CD4-positive, alpha-beta T cell treated with Interleukin-12 subunit alpha and Interleukin-12 subunit beta, for 1 hour (primary cell): ENCODE measurements around the gene OSGIN1.

Experiments used
- DNase-seq: peaks from one replicate; pipeline ENCODE4 v3.0.0-alpha.2; 2020

OSGIN1 gene

GRCh38 chr16:83958846-83959565 lies 6.0 kb downstream of the OSGIN1 start:
- DNase-seq, result no peak

DNA sequence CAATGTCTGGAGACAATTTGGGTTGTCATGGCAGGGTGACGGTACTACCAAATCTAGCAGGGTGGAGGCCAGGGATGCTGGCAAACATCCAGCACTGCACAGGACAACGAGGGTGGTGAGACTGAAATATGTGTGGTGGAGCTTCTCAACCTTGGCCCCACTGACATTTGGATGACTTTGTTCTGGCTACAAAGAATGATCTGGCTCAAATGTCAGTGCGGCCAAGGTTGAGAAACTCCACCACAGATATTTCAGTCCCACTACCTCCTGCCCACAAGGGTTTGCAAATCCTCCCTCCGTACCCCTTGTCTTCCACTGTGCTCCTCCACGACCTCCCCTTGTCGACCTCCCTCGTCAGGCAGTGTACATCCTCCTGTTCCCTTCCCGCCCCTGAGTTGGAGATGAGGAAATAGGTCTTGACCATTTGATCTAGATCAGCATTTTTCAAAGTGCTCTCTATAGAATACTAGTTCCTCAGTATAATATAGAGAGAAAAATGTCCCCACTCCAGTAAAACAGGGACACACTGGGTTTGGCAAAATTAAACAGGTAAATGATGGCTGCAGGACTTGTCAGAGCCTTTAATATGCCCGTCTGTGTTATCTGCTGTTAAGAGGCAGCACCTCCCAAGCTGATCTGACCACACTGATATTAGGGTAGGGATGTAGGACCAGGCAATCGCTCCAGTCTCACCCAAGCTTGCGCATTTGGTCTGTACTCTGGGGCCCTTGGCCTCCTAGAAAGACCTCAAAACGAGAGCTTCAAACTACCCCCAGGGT lies 6.8 kb downstream of the OSGIN1 start:
- DNase-seq, result no peak

- DNase-seq, result no peak
Observed at GRCh38 chr16:83960521-83961249, 7.6 kb downstream of the OSGIN1 start.

DNA sequence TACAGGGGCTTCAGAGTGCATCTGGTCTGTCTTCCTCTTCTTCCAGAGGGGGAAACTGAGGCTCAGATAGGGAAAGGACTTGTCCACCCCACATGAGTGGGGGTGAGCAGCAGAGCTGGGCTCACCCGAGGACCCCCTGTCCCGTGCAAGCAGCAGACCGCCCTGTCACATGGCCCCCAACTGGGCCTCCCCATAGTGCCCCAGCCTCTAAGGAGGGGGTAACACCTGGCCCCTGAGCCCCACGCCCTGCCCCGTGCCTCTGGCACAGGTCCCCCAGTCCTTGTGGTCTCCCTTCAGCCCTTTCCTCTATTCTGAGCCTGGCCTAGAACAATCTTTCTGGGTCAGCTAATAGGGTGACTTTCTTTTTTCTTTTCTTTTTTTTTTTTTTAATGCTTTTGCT lies 8.6 kb downstream of the OSGIN1 start:
- no peak for DNase-seq

DNA sequence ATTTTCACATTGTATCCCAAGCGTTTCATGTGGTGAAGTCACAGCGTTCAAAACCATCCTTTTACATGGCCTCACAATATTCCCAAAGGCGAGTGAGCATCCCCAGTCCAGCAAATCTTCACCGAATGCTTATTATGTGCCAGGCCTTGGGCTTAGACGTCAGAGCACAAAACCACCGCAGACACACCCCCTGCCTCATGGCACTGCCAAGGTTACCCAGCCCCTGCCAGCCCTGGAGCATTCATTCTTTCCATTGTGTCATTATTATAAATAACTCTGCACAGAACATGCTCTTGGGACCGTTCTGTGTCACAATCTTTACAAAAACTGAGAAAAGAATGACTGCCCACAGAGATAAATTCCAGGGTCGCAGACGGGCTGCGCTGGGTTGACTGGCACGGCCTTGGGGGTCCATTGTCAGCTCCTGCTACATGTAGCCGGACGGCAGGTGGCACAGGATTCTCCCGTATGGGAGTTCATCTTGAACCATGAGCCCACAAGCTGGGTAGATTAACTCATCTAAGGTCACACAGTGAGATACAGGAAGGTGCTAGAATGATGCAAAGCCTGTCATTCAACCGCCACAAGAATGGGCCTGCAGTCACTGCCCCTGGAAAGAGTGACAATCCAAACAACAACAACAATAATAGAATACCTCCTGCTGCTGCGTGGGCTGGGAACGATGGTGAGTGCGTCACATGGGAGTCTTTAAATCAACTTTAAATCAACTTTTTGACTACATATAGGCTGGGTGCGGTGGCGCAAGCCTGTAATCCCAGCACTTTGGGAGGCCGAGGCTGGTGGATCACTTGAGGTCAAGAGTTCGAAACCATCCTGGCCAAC lies 10.5 kb downstream of the OSGIN1 start:
- DNase-seq, result no peak

GRCh38 chr16:83964684-83965443 lies 11.8 kb downstream of the OSGIN1 start:
- DNase-seq, result no peak

GRCh38 chr16:83965444-83966152 lies 12.6 kb downstream of the OSGIN1 start:
- no peak for DNase-seq

GRCh38 chr16:83966153-83966696 lies 13.2 kb downstream of the OSGIN1 start:
- DNase-seq, result no peak

DNA sequence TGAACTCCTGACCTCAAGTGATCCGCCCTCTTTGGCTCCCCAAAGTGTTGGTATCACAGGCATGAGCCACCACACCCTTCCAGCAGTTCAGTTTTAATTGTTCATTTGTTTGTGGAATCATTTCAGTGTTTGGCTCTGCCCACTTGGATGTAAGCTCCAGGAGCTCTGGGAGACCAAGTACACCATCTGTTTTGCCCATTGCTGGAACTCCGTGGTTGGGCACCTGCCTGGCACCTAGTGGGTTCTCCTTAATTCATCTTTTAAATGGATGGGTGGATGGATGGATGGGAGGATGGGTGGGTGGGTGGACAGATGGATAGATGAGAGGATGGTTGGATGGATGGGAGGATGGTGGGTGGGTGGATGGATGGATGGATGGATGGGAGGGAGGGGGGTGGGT lies 14.1 kb downstream of the OSGIN1 start:
- DNase-seq, result no peak

DNA sequence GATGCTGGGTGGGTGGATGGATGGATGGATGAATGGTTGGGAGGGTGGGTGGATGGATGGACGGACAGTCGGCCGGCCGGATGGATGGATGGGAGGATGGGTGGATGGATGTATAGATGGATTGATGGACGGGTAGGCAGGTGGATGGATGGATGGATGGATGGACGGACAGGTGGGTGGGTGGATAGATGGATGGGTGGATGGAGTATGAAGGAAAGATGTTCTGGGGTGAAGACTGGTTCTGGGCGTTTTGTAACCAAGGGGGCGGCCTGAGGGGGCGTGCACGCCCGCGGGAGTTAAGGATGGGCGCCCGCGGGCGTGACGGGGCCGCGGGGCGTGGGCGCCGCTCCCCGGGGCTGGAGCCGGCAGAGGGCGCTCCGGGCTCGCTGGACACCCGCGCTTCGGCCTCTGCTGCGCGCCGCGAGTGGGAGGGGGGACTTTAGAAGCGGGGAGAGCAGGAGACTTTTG lies 14.8 kb downstream of the OSGIN1 start, which contains the start of gene NECAB2:
Gene NECAB2, plus strand, starts transcription at position 407 of the 468 bp plus-strand sequence. CDS start 405 bp downstream, outside the sequence.
- no peak for DNase-seq

DNA sequence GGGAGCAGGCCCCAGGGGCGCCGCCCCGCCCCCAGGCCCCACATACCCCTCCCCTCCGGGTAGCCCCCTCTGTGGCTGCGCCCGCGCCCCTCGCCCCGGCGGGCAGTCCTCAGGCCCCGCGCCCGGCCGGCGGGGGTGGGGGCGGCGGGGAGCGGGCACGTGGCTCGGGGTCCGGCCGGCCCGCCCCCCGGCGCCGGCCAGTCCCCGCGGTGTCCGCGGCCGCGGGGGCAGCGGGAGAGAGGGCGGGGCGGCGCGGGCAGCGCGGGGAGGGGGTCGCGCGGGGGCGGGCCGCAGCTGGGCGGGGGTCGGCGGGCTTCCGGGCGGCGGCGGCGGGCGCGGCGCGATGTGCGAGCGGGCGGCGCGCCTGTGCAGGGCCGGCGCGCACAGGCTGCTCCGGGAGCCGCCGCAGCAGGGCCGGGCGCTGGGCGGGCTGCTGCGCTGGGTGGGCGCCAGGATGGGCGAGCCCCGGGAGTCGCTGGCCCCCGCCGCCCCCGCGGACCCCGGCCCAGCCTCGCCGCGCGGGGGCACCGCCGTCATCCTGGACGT lies 15.3 kb downstream of the OSGIN1 start:
- no peak for DNase-seq

GRCh38 chr16:83968891-83969649 lies 16.0 kb downstream of the OSGIN1 start:
- no peak for DNase-seq

DNA sequence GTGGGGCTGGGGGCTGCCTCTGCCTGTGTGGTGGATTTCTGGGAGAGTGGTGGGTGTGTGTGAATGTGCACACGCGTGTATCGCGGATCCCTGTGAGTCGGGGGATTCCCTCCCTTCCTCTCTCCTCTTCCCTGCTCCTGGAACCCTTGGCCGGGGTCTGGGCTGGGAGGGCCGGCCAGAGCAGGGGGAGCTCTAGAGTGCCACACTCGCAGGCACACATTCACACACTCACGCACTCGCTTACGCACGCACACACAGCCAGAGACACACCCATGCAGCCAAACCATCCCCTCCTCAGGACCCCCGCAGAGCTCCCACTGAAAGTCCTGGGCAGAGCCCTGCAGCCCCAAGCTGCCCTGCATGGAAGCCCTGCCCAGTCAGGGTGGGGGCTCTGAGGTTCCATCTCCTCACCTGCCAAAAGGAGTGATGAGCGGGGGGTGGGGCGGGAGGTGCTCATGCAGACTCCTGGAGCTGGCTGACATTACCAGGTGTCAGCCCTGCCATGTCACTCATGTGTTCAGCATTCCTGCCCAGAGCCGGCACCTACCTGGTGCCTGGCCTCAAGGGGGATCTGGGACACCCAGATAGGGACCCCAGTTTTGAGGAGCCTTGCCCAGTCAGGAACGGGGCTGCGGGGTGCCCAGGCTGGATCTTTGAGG lies 16.9 kb downstream of the OSGIN1 start:
- DNase-seq, result no peak

DNA sequence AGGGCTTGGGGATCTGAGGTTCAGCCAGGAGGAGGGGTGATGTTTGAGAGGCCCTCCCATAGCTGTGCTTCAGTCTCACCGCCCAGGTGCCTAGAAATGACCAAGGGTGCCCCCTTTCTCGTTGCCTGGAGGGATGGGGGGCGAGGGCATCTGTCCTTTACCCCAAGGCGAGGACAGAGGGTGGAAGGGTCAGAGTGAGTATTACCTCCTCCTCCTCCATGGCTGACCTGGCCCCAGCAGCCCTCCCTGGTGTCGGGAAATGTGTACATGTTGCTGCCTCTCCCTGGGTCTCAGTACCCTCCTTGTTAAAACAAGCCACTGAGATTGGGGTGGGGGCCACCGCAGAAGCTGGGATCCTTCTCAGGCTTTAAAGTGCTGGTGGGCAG lies 17.4 kb downstream of the OSGIN1 start:
- no peak for DNase-seq

GRCh38 chr16:83971165-83972130 lies 18.4 kb downstream of the OSGIN1 start:
- no peak for DNase-seq

- no peak for DNase-seq
Observed at GRCh38 chr16:83972256-83973008, 19.4 kb downstream of the OSGIN1 start.

- no peak for DNase-seq
Observed at GRCh38 chr16:83973077-83973476, 20.0 kb downstream of the OSGIN1 start.
